ENCODE data around the gene NTRK1.
A peak's percentile ranks its signal among the peaks of the same experiment; 100 is the strongest.

NTRK1 gene

GRCh38 chr1:156883919-156884318, 23.3 kb downstream of the NTRK1 start:
- no peak for DNase-seq

GRCh38 chr1:156884560-156885184, 24.0 kb downstream of the NTRK1 start:
- DNase-seq = no peak

DNA sequence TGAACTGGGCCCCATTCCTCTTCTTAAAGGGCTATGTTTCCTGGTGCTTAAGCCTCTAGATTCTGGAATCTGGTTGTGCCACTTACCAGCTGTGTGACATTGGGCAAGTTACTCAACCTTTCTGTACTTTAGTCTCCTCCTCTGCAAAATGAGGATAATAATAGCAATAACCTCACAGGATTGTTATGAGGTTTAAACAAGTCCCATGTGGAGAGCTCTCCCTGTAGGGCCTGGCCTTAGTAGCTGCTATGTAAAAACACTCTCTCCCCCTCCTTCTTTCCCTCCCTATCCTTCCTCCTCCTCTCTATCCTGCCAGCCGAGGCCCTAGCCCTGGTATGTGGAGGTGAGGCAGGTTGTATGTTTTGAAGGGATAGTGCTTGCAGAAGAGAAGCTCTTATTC, 24.6 kb downstream of the NTRK1 start:
- no peak for DNase-seq

GRCh38 chr1:156885880-156886355, 25.3 kb downstream of the NTRK1 start:
- DNase-seq = no peak

- no peak for DNase-seq
Measured at GRCh38 chr1:156886583-156887281, 26.1 kb downstream of the NTRK1 start.

DNA sequence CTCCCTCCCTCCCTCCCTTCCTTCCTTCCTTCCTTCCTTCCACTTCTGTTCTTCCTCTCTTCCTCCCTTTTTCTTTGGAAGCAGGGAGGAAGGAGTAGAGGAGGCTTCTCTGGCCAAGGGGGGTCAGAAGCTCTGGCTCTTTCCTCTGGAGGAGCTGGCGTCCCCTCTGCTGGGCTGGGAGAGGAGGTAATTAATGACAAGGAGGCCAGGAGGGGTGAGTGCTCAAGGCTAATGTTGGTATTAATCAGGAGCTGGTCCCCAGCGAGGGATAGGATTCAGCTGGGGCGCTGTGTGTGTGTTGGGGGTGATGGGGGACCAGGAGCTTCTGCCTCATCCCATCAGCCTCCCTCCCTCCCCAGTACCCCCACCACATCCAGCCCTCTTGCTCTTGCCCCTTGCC, 26.7 kb downstream of the NTRK1 start:
- DNase-seq = no peak

DNA sequence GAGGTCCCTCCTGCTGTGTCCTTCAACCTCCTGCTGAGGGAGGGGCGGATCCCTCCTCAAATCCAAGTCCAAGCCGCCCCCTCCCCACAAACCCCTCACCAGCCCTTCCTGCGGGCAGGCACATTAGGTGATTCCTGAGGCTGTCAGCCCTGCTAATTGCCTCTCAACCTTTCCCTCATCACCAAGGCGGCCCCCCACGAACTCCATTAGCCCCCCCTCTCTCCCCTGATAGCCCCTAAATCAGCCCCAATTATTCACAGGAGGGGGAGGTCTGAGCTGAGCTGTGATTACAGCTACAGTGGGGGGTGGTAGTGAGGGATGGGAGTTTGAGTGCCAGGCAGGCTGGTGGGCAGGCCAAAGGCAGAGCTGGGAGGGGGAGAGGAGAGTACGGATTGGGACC, 27.1 kb downstream of the NTRK1 start:
- no peak for DNase-seq

- peak; percentile 81 to 91 (median 90) for DNase-seq
Measured at GRCh38 chr1:156889802-156890580, 29.3 kb downstream of the NTRK1 start.

DNA sequence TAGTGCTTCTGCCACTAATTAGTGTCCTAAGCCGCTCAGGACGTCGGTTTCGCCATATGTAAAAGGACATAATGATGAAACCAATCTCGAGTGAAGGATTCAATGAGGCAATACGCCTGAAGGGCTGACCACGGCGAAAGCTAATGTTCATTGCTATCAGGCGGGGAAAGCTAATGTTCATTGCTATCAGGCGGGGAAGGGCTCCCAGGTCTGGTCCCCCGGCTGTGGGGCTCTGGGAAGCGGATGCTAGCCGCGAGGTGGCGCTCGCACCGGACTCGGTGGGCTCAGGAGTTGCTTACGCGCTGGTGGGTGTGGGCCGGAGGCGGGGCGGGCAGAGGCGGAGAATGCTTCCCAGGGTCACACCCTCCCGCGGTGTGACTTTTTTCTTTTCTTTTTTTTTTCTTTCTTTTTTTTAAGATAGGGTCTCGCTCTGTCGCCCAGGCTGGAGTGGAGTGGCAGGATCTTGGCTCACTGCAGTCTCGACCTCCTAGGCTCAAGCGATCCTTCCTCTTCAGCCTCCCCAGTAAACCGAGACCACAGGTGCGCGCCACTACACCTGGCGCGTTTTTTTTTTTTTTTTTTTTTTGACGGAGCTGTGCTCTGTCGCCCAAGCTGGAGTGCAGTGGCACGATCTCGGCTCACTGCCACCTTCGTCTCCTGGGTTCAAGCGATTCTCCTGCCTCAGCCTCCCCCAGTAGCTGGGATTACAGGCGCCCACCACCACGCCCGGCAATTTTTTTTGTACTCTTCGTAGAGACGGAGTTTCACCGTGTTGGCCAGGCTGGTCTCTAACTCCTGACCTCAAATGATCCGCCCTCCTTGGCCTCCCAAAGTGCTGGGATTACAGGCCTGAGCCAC, 31.8 kb downstream of the NTRK1 start:
- peak; percentile 93 to 96 (median 94) for DNase-seq

- DNase-seq = no peak
Measured at GRCh38 chr1:156893048-156893953, 32.6 kb downstream of the NTRK1 start, which contains the start of gene PEAR1. Gene PEAR1 (plus strand): TSS chr1:156893718. CDS start chr1:156903927, 10,209 bp downstream.

GRCh38 chr1:156894001-156894400, 33.3 kb downstream of the NTRK1 start:
- DNase-seq = no peak

GRCh38 chr1:156894711-156895454, 34.2 kb downstream of the NTRK1 start:
- DNase-seq = no peak

GRCh38 chr1:156895455-156895812, 34.8 kb downstream of the NTRK1 start:
- DNase-seq = no peak

- no peak for DNase-seq
Measured at GRCh38 chr1:156895927-156896326, 35.3 kb downstream of the NTRK1 start.

GRCh38 chr1:156896490-156897033, 35.9 kb downstream of the NTRK1 start:
- no peak for DNase-seq

GRCh38 chr1:156897078-156897825, 36.6 kb downstream of the NTRK1 start:
- no peak for DNase-seq

GRCh38 chr1:156898161-156898566, 37.5 kb downstream of the NTRK1 start:
- peak in 2 of 3 donors; percentile 40 to 65 for DNase-seq

DNA sequence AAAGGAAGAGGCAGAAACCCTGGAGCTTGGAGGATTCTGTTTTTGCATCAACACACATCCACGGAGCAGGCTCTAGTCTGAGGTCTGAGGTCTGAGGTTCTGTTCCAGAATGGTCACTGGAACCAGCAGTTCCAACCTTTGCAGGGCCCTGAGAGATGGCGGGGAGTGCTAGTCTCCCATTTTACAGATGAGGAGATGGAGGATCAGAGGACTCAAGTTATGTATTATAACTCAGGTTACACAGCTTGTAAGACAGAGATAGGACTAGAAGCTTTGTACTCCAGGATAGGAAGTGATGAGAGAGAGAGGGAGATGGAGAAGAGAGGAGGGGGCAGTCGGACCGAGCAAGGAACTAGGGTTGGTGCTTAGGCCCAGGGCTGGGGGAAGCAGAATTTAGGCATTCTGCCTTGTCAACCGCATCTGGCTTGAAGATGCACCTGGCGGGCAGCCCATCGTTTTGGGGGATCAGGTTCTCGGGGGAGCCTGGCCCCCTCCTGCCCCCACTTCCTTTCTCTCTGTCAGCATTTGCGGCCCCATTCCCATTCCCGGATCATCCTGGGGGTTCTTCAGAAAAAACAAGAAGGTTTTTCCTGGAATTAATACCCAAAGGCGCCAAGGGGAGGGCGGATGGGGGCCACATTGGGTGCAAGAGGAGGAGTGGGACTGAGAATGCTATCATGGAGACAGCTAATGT, 38.5 kb downstream of the NTRK1 start:
- DNase-seq = no peak
